ENCODE measurements around the gene HTR6.

The HTR6 gene

GRCh38 chr1:19656780-19657466 is 7.8 kb upstream of the HTR6 start:
- DNase-seq (ENCODE audit: low read depth), result no peak

- DNase-seq (ENCODE audit: low read depth), result no peak
These were observed 7.2 kb upstream of the HTR6 start for GRCh38 chr1:19657511-19657910.

GRCh38 chr1:19658186-19658585 is 6.5 kb upstream of the HTR6 start:
- DNase-seq (ENCODE audit: low read depth), result no peak

GRCh38 chr1:19661721-19662228 is 2.9 kb upstream of the HTR6 start:
- peak; percentile 26 for DNase-seq (ENCODE audit: low read depth)

- no peak for DNase-seq (ENCODE audit: low read depth)
These were observed 2.4 kb upstream of the HTR6 start for GRCh38 chr1:19662313-19662712.

GRCh38 chr1:19665186-19665495 is 466 bp downstream of the HTR6 start:
- DNase-seq (ENCODE audit: low read depth), result no peak

GRCh38 chr1:19665496-19666465 is 1.1 kb downstream of the HTR6 start:
- DNase-seq (ENCODE audit: low read depth), result no peak

- no peak for DNase-seq (ENCODE audit: low read depth)
These were observed 4.2 kb downstream of the HTR6 start for GRCh38 chr1:19668888-19669287.

- DNase-seq (ENCODE audit: low read depth), result no peak
These were observed 6.1 kb downstream of the HTR6 start for GRCh38 chr1:19670787-19671186.

- no peak for DNase-seq (ENCODE audit: low read depth)
These were observed 7.6 kb downstream of the HTR6 start for GRCh38 chr1:19672237-19672636.

GRCh38 chr1:19675797-19676196 is 11.1 kb downstream of the HTR6 start:
- no peak for DNase-seq (ENCODE audit: low read depth)

- no peak for DNase-seq (ENCODE audit: low read depth)
These were observed 11.8 kb downstream of the HTR6 start for GRCh38 chr1:19676438-19676922.

GRCh38 chr1:19678493-19678892 is 13.8 kb downstream of the HTR6 start:
- no peak for DNase-seq (ENCODE audit: low read depth)

- DNase-seq (ENCODE audit: low read depth), result no peak
These were observed 14.3 kb downstream of the HTR6 start for GRCh38 chr1:19678931-19679453.

- DNase-seq (ENCODE audit: low read depth), result no peak
These were observed 15.0 kb downstream of the HTR6 start for GRCh38 chr1:19679691-19680090.

GRCh38 chr1:19680644-19681043 is 16.0 kb downstream of the HTR6 start:
- DNase-seq (ENCODE audit: low read depth), result no peak

- DNase-seq (ENCODE audit: low read depth), result no peak
These were observed 17.6 kb downstream of the HTR6 start for GRCh38 chr1:19682257-19682656.

GRCh38 chr1:19682901-19683300 is 18.2 kb downstream of the HTR6 start:
- DNase-seq (ENCODE audit: low read depth), result no peak

- no peak for DNase-seq (ENCODE audit: low read depth)
These were observed 18.7 kb downstream of the HTR6 start for GRCh38 chr1:19683351-19683750.

- no peak for DNase-seq (ENCODE audit: low read depth)
These were observed 20.0 kb downstream of the HTR6 start for GRCh38 chr1:19684677-19685076.

GRCh38 chr1:19685994-19686393 is 21.3 kb downstream of the HTR6 start:
- DNase-seq (ENCODE audit: low read depth), result no peak

- no peak for DNase-seq (ENCODE audit: low read depth)
These were observed 22.7 kb downstream of the HTR6 start for GRCh38 chr1:19687414-19687813.

Measured in stimulated activated CD4-positive, alpha-beta T cell treated with anti-CD3 and anti-CD28 coated beads, Interleukin-2, amount 100 ng/mL, for 4 hours (primary cell).